Activated T-cell treated with anti-CD3 and anti-CD28 coated beads for 24 hours (primary cell): ENCODE data around the gene RAB26.

Experiments
- DNase-seq: peaks from one replicate; pipeline ENCODE4 v3.0.0-alpha.2; 2020; ENCODE audit warnings: low read depth

RAB26 gene

GRCh38 chr16:2178321-2179106 lies 30.1 kb downstream of the RAB26 start:
- no peak for DNase-seq

- no peak for DNase-seq
Measured at GRCh38 chr16:2179107-2179501, 30.7 kb downstream of the RAB26 start.

- no peak for DNase-seq
Measured at GRCh38 chr16:2179576-2179975, 31.2 kb downstream of the RAB26 start.

GRCh38 chr16:2180461-2180860 lies 32.0 kb downstream of the RAB26 start:
- no peak for DNase-seq

GRCh38 chr16:2180962-2181923 lies 32.8 kb downstream of the RAB26 start:
- DNase-seq = no peak

- no peak for DNase-seq
Measured at GRCh38 chr16:2181952-2182351, 33.5 kb downstream of the RAB26 start.

GRCh38 chr16:2183671-2184070 lies 35.2 kb downstream of the RAB26 start:
- DNase-seq = no peak

- DNase-seq = no peak
Measured at GRCh38 chr16:2184346-2184745, 35.9 kb downstream of the RAB26 start.

GRCh38 chr16:2184962-2185361 lies 36.5 kb downstream of the RAB26 start:
- no peak for DNase-seq

GRCh38 chr16:2186064-2186463 lies 37.6 kb downstream of the RAB26 start:
- DNase-seq = no peak

- DNase-seq = no peak
Measured at GRCh38 chr16:2186505-2186904, 38.1 kb downstream of the RAB26 start.

GRCh38 chr16:2187212-2187611 lies 38.8 kb downstream of the RAB26 start:
- no peak for DNase-seq

- no peak for DNase-seq
Measured at GRCh38 chr16:2188395-2188794, 40.0 kb downstream of the RAB26 start.

GRCh38 chr16:2189252-2189893 lies 40.9 kb downstream of the RAB26 start:
- DNase-seq = no peak

GRCh38 chr16:2190002-2190658 lies 41.7 kb downstream of the RAB26 start:
- DNase-seq = no peak

GRCh38 chr16:2190659-2191445 lies 42.4 kb downstream of the RAB26 start:
- no peak for DNase-seq

GRCh38 chr16:2191446-2191706 lies 43.0 kb downstream of the RAB26 start:
- DNase-seq = no peak

GRCh38 chr16:2194166-2194834 lies 45.9 kb downstream of the RAB26 start:
- no peak for DNase-seq

- DNase-seq = no peak
Measured at GRCh38 chr16:2194852-2195321, 46.5 kb downstream of the RAB26 start.

GRCh38 chr16:2195322-2196161 lies 47.1 kb downstream of the RAB26 start:
- DNase-seq = no peak
